ENCODE data around the gene AWAT1.

AWAT1 gene

GRCh38 chrX:70289168-70289792 is 54.8 kb downstream of the AWAT1 start:
- no peak for FAIRE-seq
- TF ChIP-seq PAX5 (IDR thresholded peaks at IDR 0.05; ENCODE audit: insufficient read depth, low read length, severe bottlenecking), result no peak
- no peak for TF ChIP-seq POLR2A (IDR thresholded peaks at IDR 0.05; ENCODE audit: low read depth, low read length)
- no peak for TF ChIP-seq TAF1 (IDR thresholded peaks at IDR 0.05; ENCODE audit: low read depth, low read length)
- no peak for TF ChIP-seq SPI1 (IDR thresholded peaks at IDR 0.05; ENCODE audit: low read depth, low read length)
- TF ChIP-seq POLR2AphosphoS5 (IDR thresholded peaks at IDR 0.05; ENCODE audit: low read depth, low read length), result no peak
- no peak for TF ChIP-seq POU2F2 (IDR thresholded peaks at IDR 0.05; ENCODE audit: low read depth, low read length)
- no peak for DNase-seq (ENCODE audit: insufficient read length, low spot score)

Measured in GM12891 (cell line).